GM18508 (cell line): ENCODE data around the gene SLC30A3.
"Not testable (repeated sequence)": the region's sequence is repeated elsewhere in the genome, so short reads cannot be mapped to it uniquely, and the experiment has no call there.

Source experiments
- ATAC-seq: cut with Tn5 transposase; IDR thresholded peaks from one replicate; pipeline ENCODE4 v1.9.1; 2021; ENCODE audit warnings: moderate number of reproducible peaks; ENCODE audit not compliant: insufficient read depth, unreplicated experiment

Gene SLC30A3, protein sequence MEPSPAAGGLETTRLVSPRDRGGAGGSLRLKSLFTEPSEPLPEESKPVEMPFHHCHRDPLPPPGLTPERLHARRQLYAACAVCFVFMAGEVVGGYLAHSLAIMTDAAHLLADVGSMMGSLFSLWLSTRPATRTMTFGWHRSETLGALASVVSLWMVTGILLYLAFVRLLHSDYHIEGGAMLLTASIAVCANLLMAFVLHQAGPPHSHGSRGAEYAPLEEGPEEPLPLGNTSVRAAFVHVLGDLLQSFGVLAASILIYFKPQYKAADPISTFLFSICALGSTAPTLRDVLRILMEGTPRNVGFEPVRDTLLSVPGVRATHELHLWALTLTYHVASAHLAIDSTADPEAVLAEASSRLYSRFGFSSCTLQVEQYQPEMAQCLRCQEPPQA

DNA sequence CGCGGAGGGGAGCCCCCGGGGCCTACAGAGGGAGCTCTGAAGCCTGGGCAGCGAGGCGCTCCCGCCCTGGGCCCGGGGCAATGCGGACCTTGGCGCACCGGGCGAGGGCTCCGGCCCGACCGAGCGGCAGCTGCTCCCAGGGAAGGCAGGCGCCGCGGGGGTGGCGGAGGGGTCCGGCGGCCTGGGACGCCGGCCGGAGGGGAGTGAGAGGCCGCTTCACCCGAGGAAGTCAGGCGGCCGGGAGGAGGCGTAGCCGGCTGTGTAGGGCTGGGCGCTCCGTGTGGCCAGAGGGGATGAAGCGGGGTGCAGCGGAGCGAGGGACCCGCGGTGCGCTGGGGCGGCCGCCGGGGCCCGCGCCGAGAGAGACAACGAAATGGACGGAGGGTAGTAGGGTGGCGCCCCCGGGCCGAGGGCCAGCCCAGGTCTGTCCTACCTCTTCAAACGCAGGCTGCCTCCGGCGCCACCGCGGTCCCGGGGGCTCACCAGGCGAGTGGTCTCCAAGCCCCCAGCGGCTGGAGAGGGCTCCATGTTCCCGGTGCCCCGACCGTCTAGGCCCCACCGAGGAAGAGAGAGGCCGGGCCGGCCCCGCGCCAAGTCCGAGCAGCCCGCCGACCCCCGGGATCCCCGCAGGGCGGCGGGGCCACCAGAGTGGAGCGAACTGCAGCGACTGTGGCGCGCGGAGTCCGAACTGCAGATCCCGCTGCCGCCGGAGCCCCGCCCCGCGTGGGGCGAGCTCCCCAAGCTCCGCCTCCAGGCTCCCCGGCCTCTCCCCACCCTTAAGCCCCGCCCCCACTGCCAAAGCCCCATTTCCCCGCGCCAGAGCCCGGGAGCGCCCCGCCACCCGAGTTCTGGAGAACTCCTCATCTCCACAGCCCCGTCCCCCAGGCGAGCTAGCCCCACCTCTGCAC lies at the start of gene SLC30A3:
TSS of gene SLC30A3 (minus strand) at position 669 of the 908 bp plus-strand sequence. CDS start at position 528, 141 bp downstream.
- ATAC-seq, result no peak

DNA sequence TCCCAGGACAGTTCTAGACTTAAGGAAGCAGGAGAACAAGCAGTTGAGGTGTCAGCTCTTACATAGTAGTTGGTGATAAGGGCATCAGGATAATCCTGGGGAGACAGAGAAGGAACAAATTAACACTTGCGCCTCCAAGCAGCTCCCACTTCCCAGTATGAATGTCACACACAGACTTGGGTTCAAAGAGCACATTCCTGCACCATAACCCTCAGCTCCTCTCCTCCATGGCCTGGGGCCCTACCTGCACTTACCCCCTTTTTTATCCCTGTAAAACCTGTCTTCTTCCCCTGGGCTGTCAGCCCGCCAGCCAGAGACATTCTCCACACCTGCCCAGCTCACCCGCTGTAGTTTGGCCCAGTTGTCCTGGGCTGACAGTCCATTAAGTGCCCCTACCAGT lies 49.3 kb upstream of the SLC30A3 start:
- no peak for ATAC-seq

DNA sequence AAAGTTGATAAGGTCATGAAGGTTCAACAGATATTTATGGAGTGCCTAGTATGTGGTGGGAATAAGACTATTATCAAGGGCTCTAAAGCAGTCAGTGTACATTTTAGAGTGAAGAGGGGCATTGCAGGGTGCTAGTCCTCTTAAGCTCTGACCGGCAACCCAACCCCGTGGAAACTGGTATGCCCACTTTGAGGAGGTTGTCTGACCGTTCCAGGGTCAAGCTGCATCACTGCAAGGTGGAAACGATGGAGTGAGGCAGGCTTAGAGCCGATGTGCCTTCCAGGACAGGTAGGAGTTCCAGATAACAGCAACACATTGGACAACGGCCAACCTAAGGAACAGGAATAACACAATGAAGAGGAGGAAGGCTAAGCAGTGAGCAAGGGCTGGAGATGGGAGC lies 46.8 kb upstream of the SLC30A3 start:
- ATAC-seq, result no peak

DNA sequence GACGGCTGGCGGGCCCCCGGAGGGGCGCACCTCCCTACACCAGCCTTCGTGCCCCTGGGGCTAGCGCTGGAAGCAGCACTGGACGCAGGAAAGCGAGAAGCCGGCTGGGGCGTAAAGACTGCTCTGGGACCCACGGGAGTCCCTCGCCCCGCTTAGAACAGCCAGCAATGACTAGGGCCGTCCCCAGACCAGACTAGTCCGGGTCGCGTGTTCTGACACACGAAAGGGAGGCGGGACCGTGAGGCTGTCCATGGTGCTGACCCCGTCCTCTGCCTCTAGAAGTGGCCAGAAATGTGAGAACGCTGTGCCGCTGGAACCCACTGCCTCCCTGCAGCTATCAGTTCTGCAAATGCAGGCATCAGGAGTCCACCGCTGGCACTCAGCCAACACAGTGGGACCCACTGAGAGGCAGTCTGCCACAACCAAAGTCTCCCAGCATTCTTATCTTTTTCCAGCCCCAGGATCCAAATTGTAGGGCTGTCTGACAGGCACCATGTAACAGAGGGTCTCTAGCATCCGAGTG lies 45.6 kb upstream of the SLC30A3 start, which contains the start of gene UCN:
TSS of gene UCN (minus strand) at position 87 of the 523 bp plus-strand sequence. CDS start 550 bp downstream, outside the sequence.
- ATAC-seq, result no peak

DNA sequence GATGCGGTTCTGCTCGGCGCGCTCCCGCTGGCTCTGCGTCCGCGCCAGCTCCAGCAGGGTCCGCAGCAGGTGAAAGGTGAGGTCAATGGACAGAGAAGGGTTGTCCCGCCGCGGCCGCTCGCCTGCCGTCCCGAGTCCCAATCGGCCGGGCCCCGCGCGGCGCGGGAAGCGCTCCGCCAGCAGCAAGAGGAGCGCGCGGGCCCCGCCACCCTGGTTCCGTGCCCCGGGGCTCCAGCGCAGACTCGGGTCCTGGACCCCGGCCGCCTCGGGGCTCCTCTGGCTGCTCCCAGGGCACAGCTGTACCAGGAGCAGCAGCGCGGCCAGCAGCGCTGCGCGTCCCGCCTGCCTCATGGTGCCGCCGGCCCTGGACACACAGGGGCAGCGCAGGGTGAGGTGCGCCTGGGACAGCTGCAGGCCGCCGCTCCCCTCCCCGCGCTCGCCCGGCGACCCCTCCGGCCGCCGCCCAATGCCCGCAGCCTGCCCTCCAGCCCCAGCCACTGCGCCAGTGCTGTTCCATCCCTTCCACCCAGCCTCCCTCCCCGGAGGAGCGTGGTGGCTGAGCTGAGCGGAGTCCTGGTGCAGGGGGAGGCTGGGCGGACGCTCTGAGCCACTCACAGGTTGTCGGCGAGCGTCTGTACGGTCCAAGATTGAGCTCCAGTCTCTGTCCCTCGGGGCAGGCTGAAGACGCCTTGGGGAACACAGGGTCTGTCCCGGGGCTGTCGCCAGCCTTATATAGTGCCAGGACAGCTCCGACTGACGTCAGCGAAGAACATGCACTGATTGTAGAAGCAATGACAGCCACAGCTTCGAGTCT lies 44.9 kb upstream of the SLC30A3 start:
- ATAC-seq, result no peak

DNA sequence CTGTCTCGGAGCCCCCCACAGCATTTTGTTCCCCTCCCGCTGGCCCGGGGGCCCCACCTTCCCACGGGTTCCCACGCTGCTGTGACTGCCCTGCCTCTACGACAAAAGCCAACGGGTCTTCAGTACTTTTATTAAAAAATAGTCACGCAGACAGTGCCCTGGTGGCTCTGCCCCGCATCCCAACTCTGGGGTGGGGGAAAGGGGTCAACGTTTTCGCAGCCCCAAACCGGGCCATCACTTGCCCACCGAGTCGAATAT lies 44.4 kb upstream of the SLC30A3 start:
- ATAC-seq, result no peak

DNA sequence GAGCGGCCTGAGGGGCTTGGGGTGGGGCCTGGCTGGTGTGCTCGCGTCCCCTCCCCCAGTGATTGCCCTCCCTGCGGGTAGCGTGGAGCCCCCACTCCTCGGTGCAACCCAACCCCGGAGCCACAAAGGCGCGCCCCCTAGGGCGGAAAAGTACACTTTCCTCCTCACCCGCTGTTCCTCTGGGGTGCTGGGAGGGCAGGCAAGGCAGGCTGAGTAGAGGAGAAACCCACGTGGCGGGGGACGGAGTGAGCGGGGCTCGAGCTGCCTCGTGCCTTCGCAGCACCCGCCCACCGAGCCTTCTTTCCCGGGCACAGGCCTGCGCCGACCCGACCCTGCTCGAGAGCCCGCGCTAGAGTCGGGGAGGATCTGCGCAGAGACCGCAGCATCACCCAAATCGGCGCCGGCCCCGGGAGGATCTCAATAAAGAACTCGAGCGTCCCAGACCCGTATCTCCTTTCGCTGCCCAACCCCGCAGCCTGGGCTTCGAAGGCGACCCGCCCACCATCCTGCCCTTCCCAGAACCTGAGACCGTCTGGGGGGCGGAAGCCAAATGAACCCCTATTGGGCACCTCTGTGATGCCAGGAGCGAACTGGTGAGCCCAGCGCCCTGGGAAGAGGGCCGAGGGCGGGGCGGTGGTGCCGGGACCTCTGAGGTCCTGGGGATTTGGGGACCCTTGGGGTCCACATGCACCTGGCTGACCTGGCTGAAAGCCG lies 43.9 kb upstream of the SLC30A3 start:
- no peak for ATAC-seq

DNA sequence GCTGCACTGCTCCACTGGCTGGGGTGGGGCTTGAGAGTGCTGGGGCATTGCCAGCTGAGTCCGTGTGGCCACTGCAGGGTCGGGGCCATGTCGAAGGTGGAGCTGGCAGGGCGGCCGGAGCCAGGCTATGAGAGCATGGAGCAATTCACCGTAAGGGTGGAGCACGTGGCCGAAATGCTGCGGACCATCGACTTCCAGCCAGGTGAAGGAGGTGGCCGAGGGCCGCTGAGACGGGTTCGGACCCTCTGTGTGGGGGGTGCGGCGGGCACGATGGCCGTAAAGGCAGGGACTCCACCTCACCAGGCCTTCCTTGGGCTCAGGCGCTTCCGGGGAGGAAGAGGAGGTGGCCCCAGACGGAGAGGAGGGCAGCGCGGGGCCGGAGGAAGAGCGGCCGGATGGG lies 43.3 kb upstream of the SLC30A3 start:
- no peak for ATAC-seq

DNA sequence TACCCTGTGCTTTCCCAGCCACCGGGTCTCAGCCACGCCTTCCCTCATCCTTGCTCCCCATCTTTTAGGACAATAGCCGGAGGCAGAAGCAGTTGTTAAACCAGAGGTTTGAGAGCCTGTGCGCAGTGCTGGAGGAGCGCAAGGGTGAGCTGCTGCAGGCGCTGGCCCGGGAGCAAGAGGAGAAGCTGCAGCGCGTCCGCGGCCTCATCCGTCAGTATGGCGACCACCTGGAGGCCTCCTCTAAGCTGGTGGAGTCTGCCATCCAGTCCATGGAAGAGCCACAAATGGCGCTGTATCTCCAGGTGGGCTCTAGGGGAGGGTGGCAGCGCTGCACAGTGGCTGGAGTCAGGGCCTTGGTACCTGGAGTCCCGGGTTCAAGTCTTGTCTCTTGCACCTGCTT lies 42.7 kb upstream of the SLC30A3 start:
- ATAC-seq, result no peak

DNA sequence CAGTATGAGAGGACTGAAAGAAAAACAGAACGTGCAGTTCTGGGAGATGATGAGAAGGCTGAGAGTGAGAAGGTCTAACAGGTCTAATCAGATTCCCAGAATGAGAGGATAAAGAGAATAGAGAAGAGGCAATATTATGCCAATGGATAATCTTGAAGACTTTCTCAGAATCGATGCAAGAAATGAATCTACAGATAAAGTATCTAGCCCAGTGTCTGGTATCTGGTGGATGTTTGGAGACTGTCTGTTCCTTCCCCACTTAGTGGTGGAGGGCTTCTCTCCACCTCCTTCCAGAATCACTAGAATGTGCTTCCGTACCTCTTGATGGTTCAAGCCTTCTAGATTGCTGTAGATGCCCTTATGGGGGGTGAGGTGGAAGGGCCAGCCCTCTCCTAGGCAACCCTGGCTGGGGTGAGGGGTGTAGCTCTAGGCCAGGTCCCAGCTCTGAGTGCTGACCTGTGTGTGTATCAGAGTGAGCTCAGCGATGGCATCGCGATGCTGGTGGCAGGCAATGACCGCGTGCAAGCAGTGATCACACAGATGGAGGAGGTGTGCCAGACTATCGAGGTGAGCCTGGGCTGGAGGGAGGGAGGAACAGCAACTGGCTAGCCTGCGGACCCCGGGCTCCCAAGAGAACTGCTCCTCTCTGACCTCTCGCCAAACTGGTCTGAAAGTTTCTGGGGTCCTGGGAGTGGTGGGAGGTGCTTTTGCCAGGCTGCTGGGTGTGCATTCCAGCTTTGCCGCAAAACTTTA lies 41.8 kb upstream of the SLC30A3 start:
- no peak for ATAC-seq

DNA sequence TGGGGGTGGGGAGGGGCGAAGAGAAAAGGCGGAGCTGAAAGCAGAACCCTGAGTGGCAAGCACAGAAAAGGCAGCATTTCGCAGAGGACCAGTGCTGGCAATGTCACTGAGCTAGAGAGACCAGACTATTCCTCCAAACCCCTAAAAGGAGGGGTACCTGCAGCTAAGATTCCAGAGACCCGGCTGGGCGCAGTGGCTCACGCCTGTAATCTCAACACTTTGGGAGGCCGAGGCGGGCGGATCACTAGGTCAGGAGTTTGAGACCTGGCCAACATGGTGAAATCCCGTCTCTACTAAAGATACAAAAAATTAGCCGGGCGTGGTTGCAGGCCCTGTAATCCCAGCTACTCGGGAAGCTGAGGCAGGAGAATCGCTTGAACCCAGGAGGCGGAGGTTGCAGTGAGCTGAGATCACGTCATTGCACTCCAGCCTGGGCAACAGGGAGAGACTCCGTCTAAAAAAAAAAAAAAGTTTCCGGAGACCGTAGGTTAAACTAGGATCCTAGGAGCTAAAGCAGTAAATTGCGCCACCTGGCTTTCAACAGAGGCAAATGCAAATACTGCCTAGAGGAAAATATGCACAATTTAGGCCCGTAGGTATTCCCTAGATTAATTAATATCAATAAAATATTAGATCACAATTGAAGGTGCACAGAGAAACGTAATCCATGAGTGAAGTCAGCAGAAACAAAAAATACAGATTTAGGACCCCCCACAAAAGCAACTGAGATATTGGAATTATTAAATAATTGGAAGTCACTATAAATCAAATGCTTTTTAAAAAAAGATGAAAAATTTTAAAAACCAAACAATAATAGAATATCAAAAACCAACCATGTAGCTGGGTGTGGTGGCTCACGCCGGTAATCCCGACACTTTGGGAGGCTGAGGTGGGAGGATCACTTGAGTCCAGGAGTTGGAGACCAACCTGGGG lies 40.5 kb upstream of the SLC30A3 start:
- ATAC-seq, result no peak

DNA sequence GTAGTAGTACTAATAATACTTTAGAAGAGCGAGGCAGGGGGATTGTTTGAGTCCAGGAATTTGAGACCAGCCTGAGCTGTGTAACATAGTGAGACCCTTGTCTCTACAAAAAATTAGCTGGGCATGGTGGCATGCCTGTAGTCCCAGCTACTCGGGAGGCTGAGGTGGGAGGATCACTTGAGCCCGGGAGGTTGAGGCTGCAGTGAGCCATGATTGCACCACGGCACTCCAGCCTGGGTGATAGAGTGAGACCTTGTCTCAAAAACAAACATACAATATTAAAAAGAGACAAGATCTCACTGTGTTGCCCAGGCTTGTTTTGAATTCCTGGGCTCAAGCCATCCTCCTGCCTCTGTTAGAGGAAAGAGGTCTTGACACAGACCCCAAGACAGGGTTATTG lies 37.8 kb upstream of the SLC30A3 start:
- not testable (repeated sequence) for ATAC-seq

DNA sequence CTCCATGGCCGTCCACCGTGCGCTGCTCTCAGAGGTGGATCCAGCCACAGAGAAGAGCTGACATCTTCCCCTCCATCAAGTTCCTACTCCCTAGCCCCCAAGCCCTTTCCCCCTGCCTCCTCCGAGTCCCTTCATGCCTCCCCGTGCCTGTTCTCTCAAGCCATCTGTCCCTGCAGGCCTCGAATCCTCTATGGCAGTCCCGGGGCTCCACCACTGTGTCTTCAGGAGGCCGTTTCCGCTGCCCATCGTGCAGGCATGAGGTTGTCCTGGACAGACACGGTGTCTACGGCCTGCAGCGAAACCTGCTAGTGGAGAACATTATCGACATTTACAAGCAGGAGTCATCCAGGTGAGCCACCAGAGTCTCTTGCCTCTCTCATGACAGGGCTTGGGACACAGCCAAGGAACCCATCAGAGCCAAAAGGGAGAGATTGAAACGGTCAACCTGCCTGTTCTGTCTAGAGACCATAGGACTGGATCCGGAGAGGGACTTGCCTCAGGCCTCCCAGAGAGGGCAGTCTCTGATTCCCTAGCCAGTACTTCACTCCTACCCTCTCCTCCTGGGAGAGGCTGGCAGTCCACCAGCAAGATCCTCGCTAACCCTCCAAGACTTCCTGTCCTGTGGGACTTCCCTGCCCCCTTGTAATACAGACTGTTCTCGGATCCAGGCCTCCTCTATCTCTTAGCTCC lies 35.7 kb upstream of the SLC30A3 start:
- ATAC-seq, result no peak

DNA sequence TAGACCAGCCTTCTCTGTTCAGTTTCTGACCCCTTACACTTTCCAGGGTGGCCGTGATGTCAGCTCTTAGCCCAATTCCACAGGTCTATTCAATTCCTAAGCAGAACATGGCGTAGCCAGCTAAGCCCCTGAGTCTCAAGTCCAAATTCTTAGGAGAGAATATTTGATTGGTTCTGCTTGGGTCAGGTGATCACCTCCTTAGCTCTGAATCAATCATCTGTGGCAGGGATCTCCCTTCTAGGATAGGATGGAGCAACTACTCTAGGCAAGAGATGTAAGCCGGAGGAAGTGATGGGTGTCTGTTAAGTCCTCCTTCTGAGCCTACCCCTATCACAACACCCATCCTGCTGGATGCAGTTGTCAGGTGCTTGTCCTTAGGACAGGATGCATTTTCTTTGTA lies 34.3 kb upstream of the SLC30A3 start:
- no peak for ATAC-seq

DNA sequence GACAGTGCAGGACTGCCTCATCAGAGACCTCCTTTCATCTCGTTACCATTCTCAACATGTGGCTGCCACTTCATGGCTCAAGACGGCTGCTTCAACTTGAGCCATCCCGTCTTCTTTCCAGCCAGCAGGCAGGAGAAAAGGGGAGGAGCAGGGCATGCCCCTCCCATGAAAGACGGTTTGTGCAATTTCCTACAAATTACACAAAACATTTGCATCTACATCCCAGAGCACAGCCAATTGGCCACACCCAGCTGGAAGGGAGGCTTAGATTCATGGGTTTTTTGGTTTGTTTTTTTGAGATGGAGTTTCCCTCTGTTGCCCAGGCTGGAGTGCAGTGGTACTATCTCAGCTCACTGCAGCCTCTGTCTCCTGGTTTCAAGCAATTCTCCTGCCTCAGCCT lies 33.6 kb upstream of the SLC30A3 start:
- ATAC-seq, result no peak

DNA sequence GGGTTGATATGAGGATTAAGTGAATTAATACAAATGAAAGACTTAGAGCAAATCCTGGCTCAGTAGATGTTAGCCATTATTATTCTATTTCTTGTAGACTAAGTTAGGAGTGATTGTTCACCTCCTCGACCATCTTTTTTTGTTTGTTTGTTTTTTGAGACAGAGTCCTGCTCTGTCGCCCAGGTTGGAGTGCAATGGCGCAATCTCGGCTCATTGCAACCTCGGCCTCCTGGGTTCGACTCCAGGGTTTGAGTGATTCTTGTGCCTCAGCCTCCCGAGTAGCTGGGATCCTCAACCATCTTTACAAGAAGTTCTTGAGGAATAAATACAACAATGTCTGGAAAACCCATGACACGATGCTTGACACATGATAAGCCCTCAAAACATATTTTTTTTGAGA lies 32.1 kb upstream of the SLC30A3 start:
- no peak for ATAC-seq

DNA sequence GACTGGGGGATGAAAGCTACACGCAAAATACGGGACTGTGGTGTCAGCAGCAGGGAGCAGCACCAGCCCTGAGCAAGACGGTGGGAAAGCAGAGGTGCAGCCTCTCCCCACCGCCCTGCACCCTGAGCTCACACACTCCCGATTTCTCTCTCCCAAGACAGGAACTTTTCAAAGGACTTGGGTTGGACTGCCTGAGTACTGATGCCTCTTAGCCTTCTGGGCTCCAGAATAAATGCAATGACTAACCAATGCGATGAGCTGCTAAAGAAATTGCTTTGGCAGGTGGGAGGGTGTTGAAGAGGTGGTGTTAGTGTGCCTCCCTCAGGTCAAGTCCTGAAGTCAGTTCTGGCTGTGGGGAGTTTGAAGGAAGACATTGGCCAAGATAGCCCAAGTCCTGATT lies 29.0 kb upstream of the SLC30A3 start:
- ATAC-seq, result no peak

DNA sequence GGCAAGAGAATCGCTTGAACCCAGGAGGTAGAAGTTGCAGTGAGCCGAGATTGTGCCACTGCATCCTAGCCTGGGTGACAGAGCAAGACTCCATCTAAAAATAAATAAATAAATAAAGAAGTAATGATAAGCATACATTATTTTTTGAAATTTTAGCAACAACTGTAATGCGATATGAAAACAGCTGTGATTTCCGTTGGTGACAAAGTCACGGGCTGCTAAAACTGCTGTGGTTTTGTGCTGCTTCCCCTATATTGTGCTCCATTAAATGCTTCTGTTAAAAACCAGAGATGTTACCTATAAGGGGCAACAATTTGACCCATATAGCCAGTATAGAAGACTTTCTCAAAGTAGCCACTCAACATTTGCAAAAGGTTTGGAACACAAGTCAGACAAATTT lies 27.7 kb upstream of the SLC30A3 start:
- ATAC-seq, result no peak
